HepG2 (cell line): ENCODE measurements around the gene MBD3. TPM values are rescaled to one million over a fixed set of nuclear protein-coding genes. Genes with fewer than 3 reads are reported as not detected.

Source experiments
- ATAC-seq: fragments of 200-7000 bp; cut with Tn5 transposase; 3 replicates; pipeline ENCODE4 v1.9.1; 2020; ENCODE audit warnings: mild to moderate bottlenecking, moderate library complexity
- BruUV-seq: library from RNA; stranded (reverse); fragments of 400-500 nt; replicated peaks from 2 replicates; lab custom pipeline; 2021; lab: Mats Ljungman, UMichigan
- CTCF ChIA-PET: fragments of 300-600 bp; formaldehyde crosslinking; extraction: SDS; loops from one replicate; lab custom pipeline; 2021; ENCODE audit warnings: low total read pairs, inconsistent platforms, low intra/inter-chr PET ratio; lab: Yijun Ruan, JAX
- POLR2A ChIA-PET: fragments of 350-600 bp; sonication (Branson Sonifier 250); formaldehyde crosslinking; loops from one replicate; lab custom pipeline; 2020; ENCODE audit warnings: antibody characterized with exemption, inconsistent platforms; lab: Yijun Ruan, JAX
- DNase-seq: peaks from one replicate; pipeline ENCODE4 v3.0.0-alpha.2; 2015; ENCODE audit warnings: low spot score
- FAIRE-seq: peaks from 3 replicates; lab custom pipeline; 2011; peaks lifted over from hg19 to GRCh38; lab: Jason Lieb, UNC
- H2AFZ ChIP-seq: one replicate; pipeline ENCODE4 v1.6.1; 2011; ENCODE audit warnings: low read length, inconsistent platforms
- H3K27ac ChIP-seq: fragments of 300-600 bp; 3 replicates; pipeline ENCODE4 v1.8.0; 2011; ENCODE audit warnings: mixed run types, mild to moderate bottlenecking, mixed read lengths, low read length, inconsistent platforms; ENCODE audit not compliant: insufficient read depth; ENCODE audit errors: extremely low read length
- H3K27me3 ChIP-seq, 2 experiments: fragments of 200-600 bp in 1 of 2; 2 replicates in 1 of 2; 3 replicates in 1 of 2; pipeline versions ENCODE4 v1.6.0 to v1.8.0; 2011; ENCODE audit warnings: low read length in 2 of 2, mild to moderate bottlenecking in 2 of 2, moderate library complexity in 2 of 2, inconsistent platforms in 1 of 2; ENCODE audit not compliant: insufficient read depth in 2 of 2, control insufficient read depth in 1 of 2
- H3K36me3 ChIP-seq, 2 experiments: fragments of 200-600 bp in 1 of 2; replicated peaks in 1 of 2; 2 replicates in 1 of 2; 3 replicates in 1 of 2; pipeline versions ENCODE4 v1.5.1 to v1.8.0; 2011; ENCODE audit warnings: low read length in 2 of 2, inconsistent platforms in 1 of 2; ENCODE audit not compliant: insufficient read depth in 2 of 2, control insufficient read depth in 1 of 2
- H3K4me1 ChIP-seq: 2 replicates; pipeline ENCODE4 v1.5.1; 2012; ENCODE audit warnings: low read length, inconsistent platforms; ENCODE audit not compliant: insufficient read depth
- H3K4me2 ChIP-seq: 2 replicates; pipeline ENCODE4 v1.6.0; 2011; ENCODE audit warnings: low read depth, low read length, inconsistent platforms
- H3K4me3 ChIP-seq, 3 experiments: fragments of 200-600 bp in 1 of 3; sonication (generic), shearing (Covaris generic) in 1 of 3; replicated peaks in 1 of 3; 2 replicates each; pipeline ENCODE4 v1.5.1; 2011 to 2016; ENCODE audit warnings: low read length in 3 of 3, inconsistent platforms in 2 of 3, low read depth in 2 of 3, mild to moderate bottlenecking in 2 of 3, control low read depth in 1 of 3, mixed read lengths in 1 of 3; ENCODE audit not compliant: insufficient read depth in 1 of 3
- H3K79me2 ChIP-seq: one replicate; pipeline ENCODE4 v1.6.1; 2011; ENCODE audit warnings: low read length, inconsistent platforms; ENCODE audit not compliant: insufficient read depth
- H3K9ac ChIP-seq: 2 replicates; pipeline ENCODE4 v1.6.0; 2011; ENCODE audit warnings: mild to moderate bottlenecking, low read depth, low read length, inconsistent platforms; ENCODE audit not compliant: insufficient read depth
- H3K9me3 ChIP-seq: 2 replicates; pipeline ENCODE4 v1.5.1; 2012; ENCODE audit warnings: mild to moderate bottlenecking, low read length
- H4K20me1 ChIP-seq: 2 replicates; pipeline ENCODE4 v1.6.0; 2011; ENCODE audit warnings: inconsistent platforms, mild to moderate bottlenecking, low read length, moderate library complexity; ENCODE audit not compliant: insufficient read depth
- ARNTL ChIP-seq: sonication (generic); formaldehyde crosslinking; IDR thresholded peaks from 2 replicates; pipeline ENCODE4 v1.4.0; 2020; ENCODE audit warnings: mild to moderate bottlenecking, missing genetic modification reagents
- JUNB ChIP-seq: sonication (generic); formaldehyde crosslinking; IDR thresholded peaks from 2 replicates; pipeline ENCODE4 v1.8.0; 2022; ENCODE audit warnings: missing genetic modification reagents, mild to moderate bottlenecking, borderline replicate concordance
- MIER3 ChIP-seq: IDR thresholded peaks from 2 replicates; pipeline ENCODE4 v1.6.1; 2016; ENCODE audit warnings: missing compliant biosample characterization, borderline replicate concordance
- PRMT3 ChIP-seq: sonication (generic); formaldehyde crosslinking; IDR thresholded peaks from 2 replicates; pipeline ENCODE4 v1.8.1; 2022; ENCODE audit warnings: low read depth, mild to moderate bottlenecking, moderate library complexity, missing genetic modification reagents, borderline replicate concordance
- ZBTB1 ChIP-seq: sonication (generic); formaldehyde crosslinking; IDR thresholded peaks from 2 replicates; pipeline ENCODE4 v1.4.0; 2020; ENCODE audit warnings: missing genetic modification reagents, borderline replicate concordance
- ZBTB20 ChIP-seq: sonication (generic); formaldehyde crosslinking; IDR thresholded peaks from 2 replicates; pipeline ENCODE4 v1.8.1; 2023; ENCODE audit warnings: missing genetic modification reagents, low read depth, mild to moderate bottlenecking, borderline replicate concordance
- ZBTB38 ChIP-seq: sonication (generic); formaldehyde crosslinking; IDR thresholded peaks from 2 replicates; pipeline ENCODE4 v1.5.1; 2020; ENCODE audit warnings: mild to moderate bottlenecking, missing genetic modification reagents
- ZNF598 ChIP-seq: sonication (generic); formaldehyde crosslinking; IDR thresholded peaks from 2 replicates; pipeline ENCODE4 v1.5.1; 2020; ENCODE audit warnings: mild to moderate bottlenecking, missing genetic modification reagents, borderline replicate concordance
- WGBS: methylation state at CpG from one replicate; pipeline ENCODE4 v1.1.6; 2017; ENCODE audit warnings: low lambda C conversion rate; 5-methylcytosine and 5-hydroxymethylcytosine counted together
- in situ Hi-C: cut with HindIII; loops from 2 replicates; pipeline ENCODE4 v1.10.0; 2017; ENCODE audit warnings: low pct_unique_long_range_greater_than_20kb; ENCODE audit not compliant: extremely low pct_ligation_motif_present
- intact Hi-C: fragments of 100-400 bp; cut with micrococcal nuclease; formaldehyde crosslinking; loops from one replicate; pipeline ENCODE4 v1.10.0; 2022; ENCODE audit not compliant: unreplicated experiment
- polyA plus RNA-seq, 8 experiments: library from polyadenylated mRNA; depleted of rRNA in 3 of 8; stranded (reverse) in 7 of 8; unstranded in 1 of 8; fragments of >200 nt; fragmentation: Illumina TruSeq in 4 of 8; extraction: Trizol in 4 of 8; gene quantifications; 2 replicates each; pipeline versions ENCODE4 v1.2.1 to v1.2.3, GENCODE V29; 2011 to 2016; ENCODE audit warnings: low read depth in 4 of 8, missing spikeins in 1 of 8, mixed read lengths in 1 of 8; ENCODE audit not compliant: insufficient read depth in 1 of 8
- total RNA-seq, 5 experiments: library from RNA; depleted of rRNA; stranded (reverse); fragments of >200 nt; fragmentation: Illumina TruSeq; extraction: Trizol; gene quantifications; 2 replicates each; pipeline ENCODE4 v1.2.3, GENCODE V29; 2016; ENCODE audit warnings: low read depth in 1 of 5

Gene MBD3
- total and polyA plus RNA-seq, 2 of the 13 experiments (the other 11 are each of a cell fraction or from before 2014, with no cell fraction given): 21.2 to 76.9 TPM

DNA sequence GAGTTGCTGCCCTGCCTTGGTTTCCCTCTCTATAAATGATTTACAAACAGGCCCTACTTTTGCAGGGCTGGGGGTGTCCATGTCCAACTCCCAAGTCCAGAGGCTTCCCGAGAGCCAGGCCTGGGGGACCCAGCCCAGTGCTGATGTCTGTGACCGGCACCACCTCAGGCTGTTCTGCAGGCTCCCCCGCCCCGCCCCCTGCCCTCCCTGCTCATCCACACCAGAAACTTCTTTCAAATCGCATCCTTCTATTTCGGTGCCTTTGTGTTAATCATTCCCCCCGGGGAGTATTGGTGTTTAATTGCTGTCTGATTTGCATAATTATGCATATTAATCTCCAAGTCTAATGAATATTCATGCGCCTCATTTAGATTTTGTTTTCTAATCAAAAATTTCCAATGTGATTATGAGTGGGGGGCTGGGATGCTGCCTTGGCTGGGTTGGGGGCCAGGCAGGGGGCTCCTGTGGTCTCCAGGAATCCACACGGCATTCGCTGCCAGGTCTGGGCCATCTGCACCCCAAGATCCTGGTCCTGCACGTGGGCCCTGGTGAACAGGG is 40.7 kb upstream of the MBD3 start:
- intact Hi-C loops: no loop called here
- in situ Hi-C loops: no loop called here
- ChIA-PET POLR2A (no interaction called here), CTCF (no interaction called here)
- 0 out of 2 replicates have a peak, but pooled peaks cover 11% of the 10 kb centered on the region for H3K4me1 ChIP-seq
- 95% methylated on average over 9 of the region's 11 CpGs for WGBS
- no peak for TF ChIP-seq ARNTL (CRISPR knock-in tag)
- no peak for TF ChIP-seq ZBTB1 (CRISPR knock-in tag)
- TF ChIP-seq ZBTB20: no peak
- TF ChIP-seq ZBTB38 (CRISPR knock-in tag): no peak
- no peak for TF ChIP-seq ZNF598 (CRISPR knock-in tag)
- TF ChIP-seq PRMT3 (CRISPR knock-in tag): no peak
- TF ChIP-seq MIER3 (CRISPR knock-in tag): no peak
- no peak for TF ChIP-seq JUNB (CRISPR knock-in tag)
- TF ChIP-seq, all 625 proteins: peak for 0
- Histone ChIP-seq H3K4me2 (no peak overlapping the region), H3K27ac (no peak overlapping the region), H3K36me3 (peaks cover 6 to 35% of the 10 kb centered on the region in 2 experiments; a peak in 4 of 5 replicates), H3K9me3 (no peaks in the 10 kb centered on the region), H3K27me3 (no peaks in the 10 kb centered on the region), H3K9ac (no peak overlapping the region), H3K4me3 (no peak overlapping the region), H4K20me1 (no peaks in the 10 kb centered on the region), H3K79me2 (peaks cover 13% of the 10 kb centered on the region), H2AFZ (no peak overlapping the region)
- BruUV-seq: no TSS peak
- ATAC-seq: no peak
- no peak for FAIRE-seq
- DNase-seq: no peak
